K562 (cell line): Measurements from ENCODE around the gene MRLN. TPM values are rescaled to one million over a fixed set of nuclear protein-coding genes. Genes with fewer than 3 reads are reported as not detected.
"Not testable (repeated sequence)": the region's sequence is repeated elsewhere in the genome, so short reads cannot be mapped to it uniquely, and the experiment has no call there.

Experiments
- ATAC-seq: fragments of 200-7000 bp; cut with Tn5 transposase; 3 replicates; pipeline ENCODE4 v1.9.1; 2020; ENCODE audit warnings: moderate library complexity
- BruUV-seq: library from RNA; stranded (reverse); fragments of 400-500 nt; replicated peaks from 2 replicates; lab custom pipeline; 2021; lab: Mats Ljungman, UMichigan
- CTCF ChIA-PET: fragments of 300-600 bp; formaldehyde crosslinking; extraction: SDS; loops from one replicate; lab custom pipeline; 2021; ENCODE audit warnings: low intra/inter-chr PET ratio; lab: Yijun Ruan, JAX
- POLR2A ChIA-PET: fragments of 300-600, 350-650 bp; sonication (Branson Sonifier 250); formaldehyde crosslinking; extraction: SDS; loops from one replicate; lab custom pipeline; 2021; ENCODE audit warnings: antibody characterized with exemption, inconsistent platforms; lab: Yijun Ruan, JAX
- DNase-seq, 4 experiments: peaks; one replicate each; pipeline versions ENCODE4 v3.0.0 to v3.0.0-alpha.2; 2011 to 2018; ENCODE audit warnings: low spot score in 3 of 4, mixed read lengths in 3 of 4; ENCODE audit errors: extremely low read depth in 1 of 4
- FAIRE-seq: peaks from 2 replicates; lab custom pipeline; 2011; peaks lifted over from hg19 to GRCh38; lab: Jason Lieb, UNC
- H2AFZ ChIP-seq: 2 replicates; pipeline ENCODE4 v1.6.0; 2011; ENCODE audit warnings: low read depth, low read length, control low read depth, inconsistent platforms
- H3K27ac ChIP-seq: fragments of 200-600 bp; 3 replicates; pipeline ENCODE4 v1.8.0; 2011; ENCODE audit warnings: low read depth, mild to moderate bottlenecking, control low read depth, inconsistent platforms, low read length, moderate library complexity, mixed read lengths; ENCODE audit errors: extremely low read depth
- H3K27me3 ChIP-seq, 2 experiments: fragments of 300-600 bp in 1 of 2; 2 replicates in 1 of 2; 3 replicates in 1 of 2; pipeline versions ENCODE4 v1.6.0 to v1.8.0; 2011; ENCODE audit warnings: inconsistent platforms in 2 of 2, low read length in 2 of 2, mild to moderate bottlenecking in 1 of 2, mixed read lengths in 1 of 2, moderate library complexity in 1 of 2; ENCODE audit not compliant: control insufficient read depth in 2 of 2, insufficient read depth in 2 of 2
- H3K36me3 ChIP-seq: fragments of 300-600 bp; 3 replicates; pipeline ENCODE4 v1.8.0; 2011; ENCODE audit warnings: mild to moderate bottlenecking, low read length, inconsistent platforms; ENCODE audit not compliant: control insufficient read depth, insufficient read depth
- H3K4me1 ChIP-seq, 2 experiments: fragments of 200-600 bp in 1 of 2; replicated peaks in 1 of 2; 2 replicates in 1 of 2; 3 replicates in 1 of 2; pipeline versions ENCODE4 v1.5.1 to v1.8.0; 2011; ENCODE audit warnings: inconsistent platforms in 2 of 2, low read length in 2 of 2, mild to moderate bottlenecking in 1 of 2, mixed read lengths in 1 of 2, moderate library complexity in 1 of 2; ENCODE audit not compliant: control insufficient read depth in 2 of 2, insufficient read depth in 2 of 2
- H3K4me2 ChIP-seq: 2 replicates; pipeline ENCODE4 v1.6.1; 2011; ENCODE audit warnings: low read length, control low read depth, inconsistent platforms, mixed read lengths; ENCODE audit not compliant: insufficient read depth
- H3K4me3 ChIP-seq: fragments of 200-600 bp; sonication (generic), shearing (Covaris generic); 2 replicates; pipeline ENCODE4 v1.5.1; 2016; ENCODE audit warnings: control low read depth, inconsistent platforms
- H3K79me2 ChIP-seq: fragments of 200-600 bp; 3 replicates; pipeline ENCODE4 v1.8.0; 2011; ENCODE audit warnings: low read length, inconsistent platforms; ENCODE audit not compliant: control insufficient read depth, insufficient read depth
- H3K9ac ChIP-seq, 2 experiments: 2 replicates each; pipeline versions ENCODE4 v1.6.0 to v1.6.1; 2011; ENCODE audit warnings: low read depth in 2 of 2, low read length in 2 of 2, control low read depth in 1 of 2, inconsistent platforms in 1 of 2, mild to moderate bottlenecking in 1 of 2, mixed read lengths in 1 of 2; ENCODE audit not compliant: insufficient read depth in 1 of 2
- H3K9me1 ChIP-seq: one replicate; pipeline ENCODE4 v1.6.0; 2011; ENCODE audit warnings: inconsistent platforms, mild to moderate bottlenecking, low read length, moderate library complexity; ENCODE audit not compliant: control insufficient read depth, insufficient read depth
- H3K9me3 ChIP-seq: replicated peaks from 2 replicates; pipeline ENCODE4 v1.5.1; 2011; ENCODE audit warnings: low read depth, low read length, inconsistent platforms; ENCODE audit not compliant: control insufficient read depth, insufficient read depth
- H4K20me1 ChIP-seq: replicated peaks from 2 replicates; pipeline ENCODE4 v1.6.1; 2011; ENCODE audit warnings: low read length, inconsistent platforms, mixed read lengths; ENCODE audit not compliant: control insufficient read depth, insufficient read depth
- WHSC1 ChIP-seq: IDR thresholded peaks from one replicate; pipeline ENCODE4 v1.6.1; 2012; ENCODE audit warnings: low read length, control low read depth, inconsistent platforms
- WGBS: fragments of 100-300 bp; shearing (Covaris generic); methylation state at CpG from one replicate; pipeline ENCODE4 v1.1.6; 2016; ENCODE audit warnings: low coverage, mixed read lengths; ENCODE audit not compliant: insufficient coverage; ENCODE audit errors: missing lambda C conversion rate; 5-methylcytosine and 5-hydroxymethylcytosine counted together
- in situ Hi-C: fragments of 300-500 bp; cut with MboI; formaldehyde crosslinking; loops from 4 replicates; pipeline ENCODE4 v1.15.0; 2018; ENCODE audit warnings: inconsistent platforms, mixed read lengths
- intact Hi-C: fragments of 100-400 bp; cut with micrococcal nuclease; formaldehyde crosslinking; loops from 2 replicates; pipeline ENCODE4 v1.14.2; 2022
- polyA plus RNA-seq, 8 experiments: library from polyadenylated mRNA; depleted of rRNA in 4 of 8; stranded (reverse) in 5 of 8; unstranded in 3 of 8; fragments of >200 nt; fragmentation: Nextera tagmentation in 2 of 8; fragmentation: Illumina TruSeq in 1 of 8; extraction: Ambion mirVana in 2 of 8; extraction: Trizol in 1 of 8; gene quantifications; 2 replicates each; pipeline versions ENCODE4 v1.2.1 to v1.2.3, GENCODE V29; 2011 to 2014; ENCODE audit warnings: inconsistent platforms in 1 of 8, missing spikeins in 1 of 8
- total RNA-seq, 7 experiments: library from RNA; depleted of rRNA in 6 of 7; stranded (reverse); fragments of >200 nt in 6 of 7; fragmentation: Illumina TruSeq in 2 of 7; extraction: Trizol in 2 of 7; gene quantifications; 2 replicates each; pipeline versions ENCODE4 v1.2.1 to v1.2.3, GENCODE V29; 2011 to 2021; ENCODE audit warnings: low replicate concordance in 1 of 7

The MRLN gene
- total and polyA plus RNA-seq, 9 of the 15 experiments (the other 6 are each of a cell fraction or from before 2014, with no cell fraction given): 0.07 to 0.13 TPM; not detected in 7

- H3K4me3 ChIP-seq: no peak overlapping the region
- no peaks in the 10 kb centered on the region for H3K9me3 ChIP-seq
- H4K20me1 ChIP-seq: no peaks in the 10 kb centered on the region
- TF ChIP-seq WHSC1: no peak
- no peaks in the 10 kb centered on the region for H3K27me3 ChIP-seq
- no peaks in the 10 kb centered on the region for H3K9me1 ChIP-seq
- no peak overlapping the region for H3K27ac ChIP-seq
- H2AFZ ChIP-seq: no peak overlapping the region
- H3K9ac ChIP-seq: no peak overlapping the region
- 70% methylated on average over 2 of the region's 2 CpGs for WGBS
- no TSS peak for BruUV-seq
- ATAC-seq: no peak
- H3K79me2 ChIP-seq: no peaks in the 10 kb centered on the region
- DNase-seq: no peak
- peaks cover 53% of the 10 kb centered on the region for H3K36me3 ChIP-seq
- ChIA-PET CTCF (no interaction called here), POLR2A (no interaction called here)
- intact Hi-C loops: no loop called here
- no peak overlapping the region for H3K4me2 ChIP-seq
- no peak for FAIRE-seq
- H3K4me1 ChIP-seq: no peaks in the 10 kb centered on the region
- in situ Hi-C loops: no loop called here
These were observed 38.3 kb upstream of the MRLN start for GRCh38 chr10:59791601-59792000.

GRCh38 chr10:59790080-59790479, 36.8 kb upstream of the MRLN start:
- WGBS: 36% methylated on average over 2 of the region's 2 CpGs
- H3K79me2 ChIP-seq, H3K9ac ChIP-seq, CTCF ChIA-PET, H3K4me2 ChIP-seq, intact Hi-C loops, H3K27me3 ChIP-seq, H4K20me1 ChIP-seq, FAIRE-seq, H2AFZ ChIP-seq, H3K9me1 ChIP-seq, H3K4me1 ChIP-seq, DNase-seq, BruUV-seq, ATAC-seq, H3K9me3 ChIP-seq, in situ Hi-C loops, H3K4me3 ChIP-seq, H3K27ac ChIP-seq: not testable (repeated sequence)
- peaks cover 48% of the 10 kb centered on the region for H3K36me3 ChIP-seq
- POLR2A ChIA-PET: interaction anchor here (0.9 kb wide), 1 partner anchor 9 kb away, joined by 5 read pairs; no protein-coding TSS in a partner anchor

GRCh38 chr10:59788914-59789313, 35.7 kb upstream of the MRLN start:
- FAIRE-seq: peak; percentile 73
- H3K9me3 ChIP-seq, BruUV-seq, H3K9ac ChIP-seq, H4K20me1 ChIP-seq, H3K4me3 ChIP-seq, H3K79me2 ChIP-seq, H3K27me3 ChIP-seq, H3K4me2 ChIP-seq, in situ Hi-C loops, H3K27ac ChIP-seq, H3K9me1 ChIP-seq, intact Hi-C loops, DNase-seq, CTCF ChIA-PET, H3K4me1 ChIP-seq, H2AFZ ChIP-seq, ATAC-seq: not testable (repeated sequence)
- WGBS: 94% methylated on average over 5 of the region's 5 CpGs
- peaks cover 37% of the 10 kb centered on the region for H3K36me3 ChIP-seq
- POLR2A ChIA-PET: interaction anchor here (0.9 kb wide), 1 partner anchor 8 kb away, joined by 5 read pairs; no protein-coding TSS in a partner anchor

- H3K27me3 ChIP-seq, intact Hi-C loops, FAIRE-seq, H3K9me1 ChIP-seq, H3K9me3 ChIP-seq, ATAC-seq, POLR2A ChIA-PET, H3K27ac ChIP-seq, BruUV-seq, H3K79me2 ChIP-seq, CTCF ChIA-PET, H3K4me1 ChIP-seq, H4K20me1 ChIP-seq, H2AFZ ChIP-seq, H3K4me3 ChIP-seq, H3K4me2 ChIP-seq, DNase-seq, in situ Hi-C loops, H3K9ac ChIP-seq: not testable (repeated sequence)
- WGBS: 55% methylated on average over 7 of the region's 7 CpGs
- H3K36me3 ChIP-seq: peaks cover 19% of the 10 kb centered on the region; the same call in 2 of the 3 replicates
These were observed 33.8 kb upstream of the MRLN start for GRCh38 chr10:59787032-59787431.
